Measurements from ENCODE around the gene HLA-DQA1.

DNA sequence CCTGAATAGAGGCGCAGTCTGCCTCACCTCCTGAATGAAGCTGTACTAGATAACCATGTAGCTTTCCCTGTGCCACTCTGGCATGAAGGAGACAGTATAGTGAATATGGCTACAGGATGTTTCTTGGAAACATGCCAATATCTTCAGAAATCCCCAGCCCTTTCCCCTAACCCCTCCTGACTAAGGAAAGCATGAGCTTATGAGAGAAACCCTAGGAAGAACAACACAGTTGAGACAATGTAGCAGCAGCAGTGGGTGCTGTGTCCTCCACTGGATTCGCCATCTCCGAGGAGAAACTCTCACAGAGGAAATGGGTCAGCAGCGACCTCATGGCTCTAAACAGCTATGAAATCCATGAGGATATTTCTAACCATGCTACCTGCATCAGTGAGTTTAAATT is 6.7 kb downstream of the HLA-DQA1 start:
- TF ChIP-seq POLR2A (IDR thresholded peaks at IDR 0.05; ENCODE audit: low read length) (no peak), GATA1 (IDR thresholded peaks at IDR 0.05; ENCODE audit: low read depth, low read length) (no peak)
